ENCODE data around the gene DGKB.
"Not testable (repeated sequence)": the region's sequence is repeated elsewhere in the genome, so short reads cannot be mapped to it uniquely, and the experiment has no call there.

Gene DGKB

GRCh38 chr7:14501436-14501835, 401.1 kb downstream of the DGKB start:
- H3K9me3 ChIP-seq (ENCODE audit: control insufficient read depth, low read depth, low read length), result no peaks in the 10 kb centered on the region

GRCh38 chr7:14497390-14497789, 405.2 kb downstream of the DGKB start:
- H3K36me3 ChIP-seq (ENCODE audit: control insufficient read depth, low read depth, low read length), result no peaks in the 10 kb centered on the region
- no peaks in the 10 kb centered on the region for H3K4me1 ChIP-seq (ENCODE audit: control insufficient read depth, low read depth, low read length)
- H3K27ac ChIP-seq (ENCODE audit: low read length), result no peak overlapping the region
- H3K9ac ChIP-seq (ENCODE audit: low read length), result no peak overlapping the region
- H3K9me3 ChIP-seq (ENCODE audit: control insufficient read depth, low read depth, low read length), result no peaks in the 10 kb centered on the region
- H3K27me3 ChIP-seq (ENCODE audit: control insufficient read depth, insufficient read depth, low read length), result no peaks in the 10 kb centered on the region
- no peak overlapping the region for H3K4me3 ChIP-seq (ENCODE audit: low read length)

More at GRCh38 chr7:14501436-14501835, 401.1 kb downstream of the DGKB start:
- H3K27me3 ChIP-seq (ENCODE audit: control insufficient read depth, insufficient read depth, low read length), result no peaks in the 10 kb centered on the region
- no peak overlapping the region for H3K27ac ChIP-seq (ENCODE audit: low read length)
- no peaks in the 10 kb centered on the region for H3K36me3 ChIP-seq (ENCODE audit: control insufficient read depth, low read depth, low read length)
- H3K4me3 ChIP-seq (ENCODE audit: low read length), result no peak overlapping the region
- peaks cover 11% of the 10 kb centered on the region for H3K4me1 ChIP-seq (ENCODE audit: control insufficient read depth, low read depth, low read length)
- no peak overlapping the region for H3K9ac ChIP-seq (ENCODE audit: low read length)

- H3K4me3 ChIP-seq (ENCODE audit: low read length), result no peak overlapping the region
- H3K4me1 ChIP-seq (ENCODE audit: control insufficient read depth, low read depth, low read length), result no peaks in the 10 kb centered on the region
- H3K36me3 ChIP-seq (ENCODE audit: control insufficient read depth, low read depth, low read length), result no peaks in the 10 kb centered on the region
- no peak overlapping the region for H3K27ac ChIP-seq (ENCODE audit: low read length)
- no peak overlapping the region for H3K9ac ChIP-seq (ENCODE audit: low read length)
- H3K27me3 ChIP-seq (ENCODE audit: control insufficient read depth, insufficient read depth, low read length), result no peaks in the 10 kb centered on the region
- no peaks in the 10 kb centered on the region for H3K9me3 ChIP-seq (ENCODE audit: control insufficient read depth, low read depth, low read length)
Observed at GRCh38 chr7:14495633-14496032, 406.9 kb downstream of the DGKB start.

GRCh38 chr7:14487701-14488395, 414.7 kb downstream of the DGKB start:
- Histone ChIP-seq H3K4me1 (ENCODE audit: control insufficient read depth, low read depth, low read length) (no peaks in the 10 kb centered on the region), H3K9me3 (ENCODE audit: control insufficient read depth, low read depth, low read length) (no peaks in the 10 kb centered on the region), H3K4me3 (ENCODE audit: low read length) (no peak overlapping the region), H3K27me3 (ENCODE audit: control insufficient read depth, insufficient read depth, low read length) (no peaks in the 10 kb centered on the region), H3K27ac (ENCODE audit: low read length) (no peak overlapping the region), H3K9ac (ENCODE audit: low read length) (no peak overlapping the region), H3K36me3 (ENCODE audit: control insufficient read depth, low read depth, low read length) (no peaks in the 10 kb centered on the region)

- Histone ChIP-seq H3K9me3 (ENCODE audit: control insufficient read depth, low read depth, low read length) (no peaks in the 10 kb centered on the region), H3K36me3 (ENCODE audit: control insufficient read depth, low read depth, low read length) (no peaks in the 10 kb centered on the region), H3K27me3 (ENCODE audit: control insufficient read depth, insufficient read depth, low read length) (no peaks in the 10 kb centered on the region), H3K4me1 (ENCODE audit: control insufficient read depth, low read depth, low read length) (peaks cover 6% of the 10 kb centered on the region), H3K9ac (ENCODE audit: low read length) (no peak overlapping the region), H3K4me3 (ENCODE audit: low read length) (no peak overlapping the region), H3K27ac (ENCODE audit: low read length) (no peak overlapping the region)
Observed at GRCh38 chr7:14483663-14484062, 418.9 kb downstream of the DGKB start.

GRCh38 chr7:14480281-14480680, 422.3 kb downstream of the DGKB start:
- H3K4me3 ChIP-seq (ENCODE audit: low read length), result no peak overlapping the region
- no peaks in the 10 kb centered on the region for H3K27me3 ChIP-seq (ENCODE audit: control insufficient read depth, insufficient read depth, low read length)
- peaks cover 6% of the 10 kb centered on the region for H3K4me1 ChIP-seq (ENCODE audit: control insufficient read depth, low read depth, low read length)
- no peak overlapping the region for H3K27ac ChIP-seq (ENCODE audit: low read length)
- no peak overlapping the region for H3K9ac ChIP-seq (ENCODE audit: low read length)
- H3K9me3 ChIP-seq (ENCODE audit: control insufficient read depth, low read depth, low read length), result no peaks in the 10 kb centered on the region
- H3K36me3 ChIP-seq (ENCODE audit: control insufficient read depth, low read depth, low read length), result no peaks in the 10 kb centered on the region

GRCh38 chr7:14478834-14479510, 423.6 kb downstream of the DGKB start:
- peaks cover 6% of the 10 kb centered on the region for H3K4me1 ChIP-seq (ENCODE audit: control insufficient read depth, low read depth, low read length)

GRCh38 chr7:14461716-14462115, 440.8 kb downstream of the DGKB start:
- not testable (repeated sequence) for H3K4me3 ChIP-seq (ENCODE audit: low read length); H3K9me3 ChIP-seq (ENCODE audit: control insufficient read depth, low read depth, low read length)

More at GRCh38 chr7:14478834-14479510, 423.6 kb downstream of the DGKB start:
- H3K27me3 ChIP-seq (ENCODE audit: control insufficient read depth, insufficient read depth, low read length), result no peaks in the 10 kb centered on the region
- no peak overlapping the region for H3K9ac ChIP-seq (ENCODE audit: low read length)
- H3K4me3 ChIP-seq (ENCODE audit: low read length), result no peak overlapping the region
- no peak overlapping the region for H3K27ac ChIP-seq (ENCODE audit: low read length)
- H3K9me3 ChIP-seq (ENCODE audit: control insufficient read depth, low read depth, low read length), result no peaks in the 10 kb centered on the region
- no peaks in the 10 kb centered on the region for H3K36me3 ChIP-seq (ENCODE audit: control insufficient read depth, low read depth, low read length)

GRCh38 chr7:14458846-14459245, 443.7 kb downstream of the DGKB start:
- not testable (repeated sequence) for H3K27ac ChIP-seq (ENCODE audit: low read length); H3K36me3 ChIP-seq (ENCODE audit: control insufficient read depth, low read depth, low read length); H3K4me3 ChIP-seq (ENCODE audit: low read length); H3K27me3 ChIP-seq (ENCODE audit: control insufficient read depth, insufficient read depth, low read length); H3K9me3 ChIP-seq (ENCODE audit: control insufficient read depth, low read depth, low read length); H3K4me1 ChIP-seq (ENCODE audit: control insufficient read depth, low read depth, low read length); H3K9ac ChIP-seq (ENCODE audit: low read length)

More at GRCh38 chr7:14461716-14462115, 440.8 kb downstream of the DGKB start:
- not testable (repeated sequence) for H3K9ac ChIP-seq (ENCODE audit: low read length); H3K27ac ChIP-seq (ENCODE audit: low read length); H3K4me1 ChIP-seq (ENCODE audit: control insufficient read depth, low read depth, low read length); H3K27me3 ChIP-seq (ENCODE audit: control insufficient read depth, insufficient read depth, low read length); H3K36me3 ChIP-seq (ENCODE audit: control insufficient read depth, low read depth, low read length)

GRCh38 chr7:14457568-14458453, 444.7 kb downstream of the DGKB start:
- Histone ChIP-seq H3K9ac (ENCODE audit: low read length) (no peak overlapping the region), H3K27me3 (ENCODE audit: control insufficient read depth, insufficient read depth, low read length) (no peaks in the 10 kb centered on the region), H3K4me1 (ENCODE audit: control insufficient read depth, low read depth, low read length) (peaks cover 3% of the 10 kb centered on the region), H3K4me3 (ENCODE audit: low read length) (peak overlapping the region; percentile 42), H3K9me3 (ENCODE audit: control insufficient read depth, low read depth, low read length) (no peaks in the 10 kb centered on the region), H3K27ac (ENCODE audit: low read length) (no peak overlapping the region), H3K36me3 (ENCODE audit: control insufficient read depth, low read depth, low read length) (no peaks in the 10 kb centered on the region)

- H3K27ac ChIP-seq (ENCODE audit: low read length), result no peak overlapping the region
- no peaks in the 10 kb centered on the region for H3K27me3 ChIP-seq (ENCODE audit: control insufficient read depth, insufficient read depth, low read length)
- no peak overlapping the region for H3K9ac ChIP-seq (ENCODE audit: low read length)
- no peak overlapping the region for H3K4me3 ChIP-seq (ENCODE audit: low read length)
- H3K4me1 ChIP-seq (ENCODE audit: control insufficient read depth, low read depth, low read length), result no peaks in the 10 kb centered on the region
- no peaks in the 10 kb centered on the region for H3K9me3 ChIP-seq (ENCODE audit: control insufficient read depth, low read depth, low read length)
- no peaks in the 10 kb centered on the region for H3K36me3 ChIP-seq (ENCODE audit: control insufficient read depth, low read depth, low read length)
Observed at GRCh38 chr7:14449291-14449690, 453.3 kb downstream of the DGKB start.
